Ovary (tissue), 3 donors: ENCODE measurements around the gene ANKRD60.

Experiments
- CTCF ChIP-seq, 3 donors: fragments of 450-650 bp in 2 of 3; fragments of 200-600 bp in 1 of 3; IDR thresholded peaks; one replicate each; pipeline versions ENCODE4 v1.5.1 to v1.8.0; 2016 to 2022; ENCODE audit warnings: antibody characterized with exemption in 3 of 3, mild to moderate bottlenecking in 1 of 3
- EP300 ChIP-seq: sonication (generic); formaldehyde crosslinking; IDR thresholded peaks from one replicate; pipeline ENCODE4 v1.6.1; 2017; ENCODE audit warnings: antibody characterized with exemption
- POLR2A ChIP-seq: fragments of 450-650 bp; IDR thresholded peaks from one replicate; pipeline ENCODE4 v1.6.1; 2017; ENCODE audit warnings: antibody characterized with exemption, mild to moderate bottlenecking, moderate library complexity
- donor health status: DM: no; HTN: no; CAD: no.

GRCh38 chr20:58271606-58272351 is 43.3 kb upstream of the ANKRD60 start:
- TF ChIP-seq CTCF (IDR thresholded peaks at IDR 0.05), result no peak
- no peak for TF ChIP-seq POLR2A
- no peak for TF ChIP-seq EP300
